Esophagus muscularis mucosa (tissue), 4 donors: ENCODE measurements around the gene ATF3. TPM values are rescaled to one million over a fixed set of nuclear protein-coding genes. Genes with fewer than 3 reads are reported as not detected.

Experiments
- DNase-seq: peaks from one replicate; pipeline ENCODE4 v3.0.0-alpha.2; 2017; ENCODE audit errors: extremely low spot score
- H3K27ac ChIP-seq, 4 donors: fragments of 200-600 bp; sonication (generic); replicated peaks in 1 of 4; 1 replicate in 3 of 4; 2 replicates in 1 of 4; pipeline ENCODE4 v1.5.1; 2016 to 2019; ENCODE audit warnings: mild to moderate bottlenecking in 1 of 4
- H3K27me3 ChIP-seq, 4 donors: fragments of 200-600 bp; sonication (generic); one replicate each; pipeline versions ENCODE4 v1.5.1 to v1.6.0; 2016 to 2019
- H3K36me3 ChIP-seq, 4 donors: fragments of 200-600 bp; sonication (generic); one replicate each; pipeline ENCODE4 v1.5.1; 2016 to 2019
- H3K4me1 ChIP-seq, 4 donors: fragments of 200-600 bp; sonication (generic); one replicate each; pipeline ENCODE4 v1.5.1; 2016 to 2019
- H3K4me3 ChIP-seq, 4 donors: fragments of 200-600 bp; sonication (generic); 1 replicate in 2 of 4; 2 replicates in 2 of 4; pipeline ENCODE4 v1.5.1; 2016 to 2019; ENCODE audit warnings: mild to moderate bottlenecking in 4 of 4, moderate library complexity in 1 of 4
- H3K9me3 ChIP-seq, 4 donors: fragments of 200-600 bp; sonication (generic); 1 replicate in 3 of 4; 2 replicates in 1 of 4; pipeline ENCODE4 v1.5.1; 2016 to 2019
- EP300 ChIP-seq: sonication (generic); formaldehyde crosslinking; IDR thresholded peaks from one replicate; pipeline ENCODE4 v1.6.1; 2017; ENCODE audit warnings: antibody characterized with exemption
- POLR2A ChIP-seq: fragments of 450-650 bp; IDR thresholded peaks from one replicate; pipeline ENCODE4 v1.6.1; 2017; ENCODE audit warnings: antibody characterized with exemption, moderate library complexity, mild to moderate bottlenecking, low read depth
- POLR2AphosphoS5 ChIP-seq, 2 donors: sonication (generic); formaldehyde crosslinking; IDR thresholded peaks; one replicate each; pipeline ENCODE4 v1.6.1; 2017; ENCODE audit warnings: antibody characterized with exemption in 2 of 2
- WGBS: methylation state at CpG from one replicate; pipeline ENCODE4 v1.1.5; 2018; 5-methylcytosine and 5-hydroxymethylcytosine counted together
- intact Hi-C: fragments of 100-400 bp; cut with DNase I; formaldehyde crosslinking; loops from one replicate; pipeline ENCODE4 v1.15.1; 2023
- total RNA-seq, 4 donors: library from RNA; depleted of rRNA; stranded (reverse); fragments of >200 nt; gene quantifications; one replicate each; pipeline versions ENCODE4 v1.1.0 to v1.2.1, GENCODE V29; 2016
- TF ChIP-seq, protein P1 (sequence below), 3 experiments: fragments of 200-600 bp in 2 of 3; fragments of 450-650 bp in 1 of 3; sonication (generic) in 2 of 3; IDR thresholded peaks; one replicate each; pipeline ENCODE4 v1.5.1; 2017 to 2019; ENCODE audit warnings: antibody characterized with exemption in 3 of 3, mild to moderate bottlenecking in 2 of 3, moderate library complexity in 1 of 3

Gene ATF3, protein sequence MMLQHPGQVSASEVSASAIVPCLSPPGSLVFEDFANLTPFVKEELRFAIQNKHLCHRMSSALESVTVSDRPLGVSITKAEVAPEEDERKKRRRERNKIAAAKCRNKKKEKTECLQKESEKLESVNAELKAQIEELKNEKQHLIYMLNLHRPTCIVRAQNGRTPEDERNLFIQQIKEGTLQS
- 10 to 100 TPM in 1 of 4 donors, 1 to 10 TPM in 3; 2.9 to 29.7 (median 3.7) TPM for total RNA-seq

DNA sequence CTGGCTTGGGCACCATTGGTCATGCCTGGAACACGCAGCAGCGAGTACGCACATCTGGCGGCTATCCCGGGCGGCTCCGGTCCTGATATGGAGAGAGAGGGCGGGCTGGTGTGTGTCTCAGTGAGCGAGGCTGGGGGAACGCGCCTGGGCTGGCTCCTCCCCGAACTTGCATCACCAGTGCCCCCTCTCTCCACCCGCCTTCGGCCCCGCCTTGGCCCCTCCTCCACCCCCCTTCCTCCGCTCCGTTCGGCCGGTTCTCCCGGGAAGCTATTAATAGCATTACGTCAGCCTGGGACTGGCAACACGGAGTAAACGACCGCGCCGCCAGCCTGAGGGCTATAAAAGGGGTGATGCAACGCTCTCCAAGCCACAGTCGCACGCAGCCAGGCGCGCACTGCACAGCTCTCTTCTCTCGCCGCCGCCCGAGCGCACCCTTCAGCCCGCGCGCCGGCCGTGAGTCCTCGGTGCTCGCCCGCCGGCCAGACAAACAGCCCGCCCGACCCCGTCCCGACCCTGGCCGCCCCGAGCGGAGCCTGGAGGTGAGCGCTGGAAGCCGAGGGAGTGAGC lies at the start of gene ATF3:
Gene ATF3, plus strand, starts transcription at position 370 of the 567 bp plus-strand sequence. CDS start 6,261 bp downstream, outside the sequence.
- no peaks in the 10 kb centered on the region for H3K9me3 ChIP-seq
- TF ChIP-seq, protein P1, sequence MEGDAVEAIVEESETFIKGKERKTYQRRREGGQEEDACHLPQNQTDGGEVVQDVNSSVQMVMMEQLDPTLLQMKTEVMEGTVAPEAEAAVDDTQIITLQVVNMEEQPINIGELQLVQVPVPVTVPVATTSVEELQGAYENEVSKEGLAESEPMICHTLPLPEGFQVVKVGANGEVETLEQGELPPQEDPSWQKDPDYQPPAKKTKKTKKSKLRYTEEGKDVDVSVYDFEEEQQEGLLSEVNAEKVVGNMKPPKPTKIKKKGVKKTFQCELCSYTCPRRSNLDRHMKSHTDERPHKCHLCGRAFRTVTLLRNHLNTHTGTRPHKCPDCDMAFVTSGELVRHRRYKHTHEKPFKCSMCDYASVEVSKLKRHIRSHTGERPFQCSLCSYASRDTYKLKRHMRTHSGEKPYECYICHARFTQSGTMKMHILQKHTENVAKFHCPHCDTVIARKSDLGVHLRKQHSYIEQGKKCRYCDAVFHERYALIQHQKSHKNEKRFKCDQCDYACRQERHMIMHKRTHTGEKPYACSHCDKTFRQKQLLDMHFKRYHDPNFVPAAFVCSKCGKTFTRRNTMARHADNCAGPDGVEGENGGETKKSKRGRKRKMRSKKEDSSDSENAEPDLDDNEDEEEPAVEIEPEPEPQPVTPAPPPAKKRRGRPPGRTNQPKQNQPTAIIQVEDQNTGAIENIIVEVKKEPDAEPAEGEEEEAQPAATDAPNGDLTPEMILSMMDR (IDR thresholded peaks at IDR 0.05) = no peak
- peak; percentile 99 for TF ChIP-seq POLR2A
- peak; percentile 17 for TF ChIP-seq EP300
- peak; percentile 98 to 100 for TF ChIP-seq POLR2AphosphoS5 (IDR thresholded peaks at IDR 0.05)
- 0% methylated on average over 13 of the region's 54 CpGs for WGBS
- no peaks in the 10 kb centered on the region for H3K36me3 ChIP-seq
- DNase-seq = peak; percentile 100
- peak within 1 kb of the TSS; percentile 98 to 100 (median 99) for H3K27ac ChIP-seq
- peak within 1 kb of the TSS; percentile 69 to 90 (median 83) for H3K4me3 ChIP-seq
- intact Hi-C loops = loop anchor here (5.0 kb wide), 2 partner anchors 41 to 131 kb away; no protein-coding TSS in a partner anchor
- peaks cover 0 to 33% (median 20%) of the 10 kb centered on the region in 4 donors for H3K27me3 ChIP-seq
- H3K4me1 ChIP-seq = peaks cover 40 to 56% (median 48%) of the 10 kb centered on the region in 4 donors

DNA sequence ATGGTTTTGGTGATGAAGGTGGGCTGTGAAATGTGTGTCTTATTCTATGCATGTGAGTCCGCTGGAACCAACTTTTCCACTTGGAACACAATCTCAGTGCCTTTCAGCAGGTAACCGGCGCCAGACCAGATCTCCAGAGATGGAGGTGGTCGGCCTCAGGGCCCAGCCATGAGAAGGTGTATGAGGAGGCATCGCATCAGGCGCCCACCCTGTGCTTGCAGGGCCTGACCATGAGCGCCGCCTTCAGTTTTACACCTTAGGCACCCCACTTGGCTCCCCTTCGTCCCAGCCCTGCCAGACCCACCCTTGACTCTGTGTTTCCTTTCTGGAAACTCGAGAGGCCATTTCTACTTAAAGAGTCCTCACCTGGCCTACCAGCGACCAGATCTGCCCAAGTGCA lies 48.6 kb upstream of the ATF3 start:
- H3K4me1 ChIP-seq = peaks cover 14 to 30% (median 24%) of the 10 kb centered on the region in 4 donors
- H3K9me3 ChIP-seq = peaks cover 0 to 4% (median 0%) of the 10 kb centered on the region in 4 donors
- intact Hi-C loops = loop anchor here (5.0 kb wide), 1 partner anchor 78 kb away; no protein-coding TSS in a partner anchor
- 91% methylated on average over 11 of the region's 11 CpGs for WGBS
- no peak for TF ChIP-seq POLR2AphosphoS5 (IDR thresholded peaks at IDR 0.05)
- no peak for TF ChIP-seq POLR2A
- no peak for TF ChIP-seq EP300
- TF ChIP-seq, protein P1 (IDR thresholded peaks at IDR 0.05) = no peak
- peak overlapping the region; percentile 85 to 96 (median 91) for H3K27ac ChIP-seq
- no peaks in the 10 kb centered on the region for H3K27me3 ChIP-seq
- no peak for DNase-seq
- no peaks in the 10 kb centered on the region for H3K36me3 ChIP-seq
- no peak overlapping the region for H3K4me3 ChIP-seq

DNA sequence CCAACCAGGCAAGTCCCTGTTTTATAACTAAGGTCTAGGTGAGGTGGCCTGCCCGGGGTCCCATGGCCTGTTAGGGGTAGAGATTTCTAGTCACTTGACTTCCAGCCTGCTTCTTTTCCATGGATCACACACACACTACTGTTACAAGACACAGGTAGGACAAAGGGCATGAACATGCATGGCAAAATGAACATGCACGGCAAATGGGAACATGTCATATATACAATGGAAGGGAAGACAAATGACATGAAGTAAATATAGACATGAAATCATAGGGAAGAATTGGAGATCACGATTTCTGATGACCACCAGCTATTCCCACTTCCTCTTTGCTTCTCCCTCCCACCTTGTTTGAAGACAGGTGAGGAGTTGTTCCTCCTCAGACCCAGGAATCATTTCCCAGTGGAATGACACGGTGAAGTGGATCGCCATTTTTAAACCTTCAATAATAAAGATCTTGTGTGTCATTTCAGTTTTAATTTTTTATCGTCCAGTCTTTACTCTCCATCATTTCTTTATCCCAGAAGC lies 47.6 kb upstream of the ATF3 start:
- TF ChIP-seq EP300 (no peak), POLR2A (no peak), POLR2AphosphoS5 (IDR thresholded peaks at IDR 0.05) (no peak)
- TF ChIP-seq, protein P1 (IDR thresholded peaks at IDR 0.05) = no peak
- peak overlapping the region; percentile 85 to 96 (median 91) for H3K27ac ChIP-seq
- peak; percentile 70 for DNase-seq
- intact Hi-C loops = no loop called here
- no peaks in the 10 kb centered on the region for H3K36me3 ChIP-seq
- peaks cover 14 to 31% (median 24%) of the 10 kb centered on the region in 4 donors for H3K4me1 ChIP-seq
- 80% methylated on average over 6 of the region's 6 CpGs for WGBS
- no peaks in the 10 kb centered on the region for H3K27me3 ChIP-seq
- no peak overlapping the region for H3K4me3 ChIP-seq
- H3K9me3 ChIP-seq = peaks cover 0 to 4% (median 0%) of the 10 kb centered on the region in 4 donors

DNA sequence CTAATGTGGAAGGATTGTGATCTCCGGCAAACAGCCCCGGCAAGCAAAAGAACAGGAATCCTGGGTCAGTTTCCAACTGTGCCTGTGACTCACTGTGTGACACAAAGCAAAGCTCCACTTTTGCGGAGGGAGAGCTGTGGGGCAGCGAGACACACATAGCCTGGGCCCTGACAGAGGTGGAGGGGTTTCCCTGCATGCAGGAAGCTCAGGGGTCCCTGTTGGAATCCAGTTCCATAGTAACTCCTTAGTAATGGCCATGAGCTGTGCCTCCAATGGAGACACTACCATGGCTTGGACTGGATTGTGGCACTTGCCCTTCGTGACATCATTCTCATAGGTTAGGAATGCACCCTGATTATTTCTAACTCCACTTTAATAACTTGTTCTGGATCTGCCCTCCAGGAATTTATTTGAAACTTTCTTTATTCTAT lies 47.0 kb upstream of the ATF3 start:
- Histone ChIP-seq H3K27me3 (no peaks in the 10 kb centered on the region), H3K4me3 (no peak overlapping the region), H3K4me1 (peaks cover 14 to 36% (median 29%) of the 10 kb centered on the region in 4 donors), H3K27ac (peak overlapping the region; percentile 85 to 96 (median 91)), H3K36me3 (no peaks in the 10 kb centered on the region), H3K9me3 (peaks cover 0 to 4% (median 0%) of the 10 kb centered on the region in 4 donors)
- DNase-seq = peak; percentile 88
- 48% methylated on average over 4 of the region's 5 CpGs for WGBS
- intact Hi-C loops = no loop called here
- TF ChIP-seq POLR2A = no peak
- TF ChIP-seq, protein P1 (IDR thresholded peaks at IDR 0.05) = no peak
- TF ChIP-seq POLR2AphosphoS5 (IDR thresholded peaks at IDR 0.05) = peak; percentile 35 to 53
- no peak for TF ChIP-seq EP300
